ENCODE results near the gene MEIOSIN.
"Not testable (repeated sequence)": the region's sequence is repeated elsewhere in the genome, so short reads cannot be mapped to it uniquely, and the experiment has no call there.

The MEIOSIN gene, protein sequence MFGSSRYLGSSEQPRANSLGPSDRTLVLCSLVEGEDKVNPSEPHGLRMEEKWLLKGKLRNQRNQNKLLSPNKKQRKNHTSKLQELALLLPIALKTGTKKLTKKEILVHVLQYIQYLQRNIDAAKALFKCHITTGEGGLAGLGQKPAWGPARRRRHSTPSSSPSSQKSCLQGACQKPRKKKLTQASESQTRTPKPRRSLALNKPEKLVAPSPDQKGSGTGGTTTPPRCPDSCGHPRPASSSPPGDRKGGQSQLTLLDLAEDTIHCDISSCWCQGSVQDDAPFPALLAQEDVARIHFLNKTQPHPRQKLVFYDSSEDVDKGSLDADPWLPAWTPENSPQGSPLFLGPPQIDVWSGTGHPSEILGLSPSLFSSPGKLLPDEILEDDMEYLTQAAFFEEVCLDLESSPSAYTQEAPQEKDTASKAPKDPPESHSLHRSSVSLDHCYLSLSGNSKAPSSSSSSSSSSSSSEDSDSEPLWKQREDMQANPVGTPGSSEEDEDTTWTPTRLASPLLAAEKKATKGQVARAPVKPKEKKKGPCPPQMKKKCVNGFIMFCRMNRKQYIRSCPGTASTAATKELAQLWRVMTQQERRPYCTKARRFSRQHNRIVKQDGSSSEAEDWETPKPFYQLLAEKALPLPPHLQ

DNA sequence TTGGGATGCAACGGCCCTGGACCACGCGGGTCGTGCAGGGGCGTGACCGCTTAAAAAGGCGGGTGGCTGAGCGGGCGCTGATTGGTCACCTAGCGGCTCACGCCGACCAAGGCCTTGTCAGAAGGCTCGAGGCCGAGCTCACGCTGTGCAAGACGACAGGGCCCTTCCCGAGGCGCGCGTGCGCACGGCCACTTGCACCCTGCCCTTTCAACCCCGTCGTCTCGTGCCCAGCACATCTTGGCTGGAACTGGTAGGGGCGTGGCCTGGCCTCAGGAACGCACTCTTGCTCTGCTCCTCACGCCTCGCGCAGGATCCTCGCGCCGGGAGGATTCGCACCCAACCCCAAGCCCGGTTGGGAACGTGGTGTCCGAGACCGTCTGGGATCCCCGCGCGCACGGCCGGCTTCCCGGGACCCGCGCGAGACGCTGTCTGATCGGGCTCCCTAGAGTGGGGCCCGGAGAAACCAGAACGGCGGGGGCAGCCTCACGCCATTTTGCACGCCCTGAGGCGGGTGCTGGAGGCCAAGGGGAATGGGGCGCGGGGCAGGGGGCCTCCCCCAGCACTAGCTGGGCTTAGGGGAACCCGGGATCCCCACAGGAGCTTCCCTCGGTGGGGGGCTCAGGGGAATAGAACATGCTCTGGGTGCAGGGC is at the start of gene MEIOSIN:
MEIOSIN (plus strand) TSS at position 280 of the 651 bp plus-strand sequence. CDS start 1,938 bp downstream, outside the sequence.
- Histone ChIP-seq H3K4me3 (no peak within 1 kb of the TSS), H3K27ac (no peak within 1 kb of the TSS)
- TF ChIP-seq, protein P1, sequence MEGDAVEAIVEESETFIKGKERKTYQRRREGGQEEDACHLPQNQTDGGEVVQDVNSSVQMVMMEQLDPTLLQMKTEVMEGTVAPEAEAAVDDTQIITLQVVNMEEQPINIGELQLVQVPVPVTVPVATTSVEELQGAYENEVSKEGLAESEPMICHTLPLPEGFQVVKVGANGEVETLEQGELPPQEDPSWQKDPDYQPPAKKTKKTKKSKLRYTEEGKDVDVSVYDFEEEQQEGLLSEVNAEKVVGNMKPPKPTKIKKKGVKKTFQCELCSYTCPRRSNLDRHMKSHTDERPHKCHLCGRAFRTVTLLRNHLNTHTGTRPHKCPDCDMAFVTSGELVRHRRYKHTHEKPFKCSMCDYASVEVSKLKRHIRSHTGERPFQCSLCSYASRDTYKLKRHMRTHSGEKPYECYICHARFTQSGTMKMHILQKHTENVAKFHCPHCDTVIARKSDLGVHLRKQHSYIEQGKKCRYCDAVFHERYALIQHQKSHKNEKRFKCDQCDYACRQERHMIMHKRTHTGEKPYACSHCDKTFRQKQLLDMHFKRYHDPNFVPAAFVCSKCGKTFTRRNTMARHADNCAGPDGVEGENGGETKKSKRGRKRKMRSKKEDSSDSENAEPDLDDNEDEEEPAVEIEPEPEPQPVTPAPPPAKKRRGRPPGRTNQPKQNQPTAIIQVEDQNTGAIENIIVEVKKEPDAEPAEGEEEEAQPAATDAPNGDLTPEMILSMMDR (IDR thresholded peaks at IDR 0.05), result no peak
- DNase-seq (ENCODE audit: low spot score), result no peak

DNA sequence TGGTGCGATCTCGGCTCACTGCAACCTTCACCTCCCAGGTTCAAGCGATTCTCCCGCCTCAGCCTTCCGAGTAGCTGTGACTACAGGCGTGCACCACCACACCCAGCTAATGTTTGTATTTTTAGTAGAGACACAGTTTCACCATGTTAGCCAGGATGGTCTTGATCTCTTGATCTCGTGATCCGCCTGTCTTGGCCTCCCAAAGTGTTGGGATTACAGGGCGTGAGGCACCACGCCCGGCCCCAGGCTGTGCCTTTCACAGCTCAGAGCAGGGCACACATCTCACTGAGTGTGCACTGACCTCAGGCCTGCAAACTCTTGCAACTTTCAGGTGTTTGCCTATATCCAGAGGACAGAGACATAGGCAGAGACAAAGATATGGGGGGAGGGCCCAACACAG is 48.2 kb upstream of the MEIOSIN start:
- not testable (repeated sequence) for DNase-seq (ENCODE audit: low spot score); H3K4me3 ChIP-seq; H3K27ac ChIP-seq

DNA sequence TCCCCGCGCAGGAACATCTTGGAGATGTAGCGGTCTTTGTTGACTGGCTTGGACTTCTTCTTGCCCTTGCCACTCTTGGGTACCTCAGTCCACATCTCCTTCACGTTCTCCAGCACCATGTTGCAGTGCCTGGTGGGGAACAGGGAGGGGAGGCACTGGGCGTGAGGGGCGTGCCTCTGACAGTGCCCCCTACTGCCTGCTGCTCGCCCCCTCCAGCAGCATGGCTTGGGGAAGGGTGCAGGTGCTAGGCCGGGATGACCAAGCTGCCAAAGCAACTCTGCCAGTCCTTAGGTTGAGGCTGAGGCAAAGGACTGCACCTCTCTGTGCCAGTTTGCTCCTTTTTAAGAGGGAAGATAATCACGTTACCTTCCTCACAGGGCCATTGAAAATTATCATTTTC is 45.6 kb upstream of the MEIOSIN start:
- no peak for DNase-seq (ENCODE audit: low spot score)
- Histone ChIP-seq H3K27ac (no peak overlapping the region), H3K4me3 (no peak overlapping the region)
- TF ChIP-seq, protein P1 (IDR thresholded peaks at IDR 0.05), result no peak

DNA sequence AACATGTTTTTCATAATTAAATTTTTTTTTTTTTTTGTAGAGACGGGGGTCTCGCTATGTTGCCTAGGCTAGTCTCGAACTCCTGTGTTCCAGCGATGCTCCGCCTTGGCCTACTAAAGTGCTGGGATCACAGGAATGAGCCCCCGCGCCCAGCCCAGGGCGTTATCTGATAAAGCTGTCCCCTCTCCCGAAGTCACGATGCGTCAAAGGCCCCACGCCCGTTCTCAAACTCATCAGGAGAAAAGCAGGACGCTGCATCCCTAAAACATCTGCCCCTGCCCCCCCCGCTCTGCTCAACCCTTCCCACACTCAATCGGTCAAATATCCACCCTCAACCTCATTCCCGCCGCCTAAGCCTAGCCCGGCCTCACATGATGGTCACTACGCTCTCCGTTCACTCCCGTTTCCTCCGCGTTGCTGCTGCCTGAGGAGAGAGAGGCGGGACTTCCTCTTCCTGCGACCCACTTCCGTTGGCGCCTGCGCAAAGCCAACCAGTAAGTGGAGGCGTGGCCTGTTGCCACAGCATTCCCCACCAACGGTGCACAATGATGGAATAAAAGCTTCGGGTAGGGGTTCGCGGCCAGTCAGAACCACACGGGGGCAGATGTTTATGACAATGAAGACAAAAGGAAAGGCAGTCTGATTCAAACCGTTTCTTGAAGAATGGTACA is 41.6 kb upstream of the MEIOSIN start, which contains the start of gene SNRPD2:
SNRPD2 (minus strand) TSS at position 438 of the 671 bp plus-strand sequence; CDS start at position 373, 65 bp downstream.
- Histone ChIP-seq H3K27ac (peak within 1 kb of the TSS; percentile 94 to 97), H3K4me3 (peak within 1 kb of the TSS; percentile 85)
- TF ChIP-seq, protein P1 (IDR thresholded peaks at IDR 0.05), result no peak
- peak; percentile 94 for DNase-seq (ENCODE audit: low spot score)

DNA sequence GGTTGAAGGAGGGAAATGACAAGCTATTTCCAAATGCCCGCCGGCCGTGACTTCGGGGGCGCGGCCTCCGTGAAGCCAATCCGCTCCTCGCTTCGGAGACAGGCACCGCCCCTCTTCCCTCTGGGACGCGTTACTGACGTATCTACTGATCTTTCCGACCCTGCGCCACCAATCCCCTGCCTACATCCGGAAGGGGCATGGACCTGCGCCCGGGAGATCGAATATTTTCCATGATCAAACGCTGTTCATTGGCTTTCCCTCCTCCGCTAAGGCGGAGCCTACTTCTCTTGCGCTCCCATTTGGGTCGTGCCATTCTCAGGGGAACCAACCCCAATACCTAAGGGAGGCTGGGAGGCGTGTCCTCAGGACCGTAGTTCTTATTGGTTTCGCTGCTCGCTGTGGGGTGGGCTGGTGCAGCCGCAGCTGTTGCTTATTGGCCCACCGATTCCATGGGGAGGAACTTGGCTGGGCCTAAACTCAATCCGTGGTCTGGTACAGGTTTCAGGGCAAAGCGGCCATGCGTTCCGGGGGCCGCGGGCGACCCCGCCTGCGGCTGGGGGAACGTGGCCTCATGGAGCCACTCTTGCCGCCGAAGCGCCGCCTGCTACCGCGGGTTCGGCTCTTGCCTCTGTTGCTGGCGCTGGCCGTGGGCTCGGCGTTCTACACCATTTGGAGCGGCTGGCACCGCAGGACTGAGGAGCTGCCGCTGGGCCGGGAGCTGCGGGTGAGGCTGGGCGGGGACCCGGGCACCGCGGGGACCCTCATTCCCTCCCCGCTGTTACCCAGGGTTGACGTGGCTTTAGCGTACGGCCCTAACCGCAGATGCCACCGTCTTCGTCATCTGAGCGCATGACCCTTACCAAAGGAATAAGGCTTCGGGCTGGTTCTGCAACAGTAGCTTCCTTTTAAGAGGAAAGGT is 40.8 kb upstream of the MEIOSIN start, which contains the start of gene QPCTL:
QPCTL (plus strand) TSS at position 480 of the 919 bp plus-strand sequence; CDS start at position 518, 38 bp downstream.
- H3K27ac ChIP-seq, result peak within 1 kb of the TSS; percentile 94 to 97
- TF ChIP-seq, protein P1 (IDR thresholded peaks at IDR 0.05), result no peak
- peak within 1 kb of the TSS; percentile 85 for H3K4me3 ChIP-seq
- DNase-seq (ENCODE audit: low spot score), result peak; percentile 99

DNA sequence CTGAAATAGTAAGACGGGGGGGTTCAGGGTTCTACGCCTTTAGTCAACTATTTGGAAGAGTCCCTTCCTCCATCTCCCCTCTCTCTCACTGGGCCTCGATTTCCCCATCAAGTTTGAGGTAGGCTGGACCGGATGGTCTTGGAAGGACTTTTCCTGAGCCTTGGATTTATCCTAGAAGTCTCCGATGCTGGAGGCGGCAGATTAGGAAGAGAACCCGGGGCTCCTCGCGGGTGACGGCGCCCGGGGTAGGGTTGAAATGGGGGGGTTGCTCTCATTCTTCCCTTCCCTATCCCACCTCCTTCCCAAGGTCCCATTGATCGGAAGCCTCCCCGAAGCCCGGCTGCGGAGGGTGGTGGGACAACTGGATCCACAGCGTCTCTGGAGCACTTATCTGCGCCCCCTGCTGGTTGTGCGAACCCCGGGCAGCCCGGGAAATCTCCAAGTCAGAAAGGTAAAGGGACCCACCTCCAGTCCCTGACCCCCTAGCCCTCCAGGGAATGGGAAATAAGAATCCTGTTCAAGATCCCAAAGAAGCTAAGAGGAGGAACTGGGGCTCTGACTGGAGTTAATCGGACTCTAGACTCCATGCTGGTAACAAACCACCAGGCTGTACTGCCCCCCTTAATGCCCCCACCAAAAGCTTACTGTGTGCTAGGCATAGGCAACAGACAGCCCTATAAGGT is 40.0 kb upstream of the MEIOSIN start:
- Histone ChIP-seq H3K27ac (peak overlapping the region; percentile 94 to 97), H3K4me3 (peak overlapping the region; percentile 85)
- peak; percentile 85 for DNase-seq (ENCODE audit: low spot score)
- TF ChIP-seq, protein P1 (IDR thresholded peaks at IDR 0.05), result peak; percentile 88

Measured in coronary artery (tissue), 2 donors.